K562 (cell line): Measurements from ENCODE around the gene LRRC31. TPM values are rescaled to one million over a fixed set of nuclear protein-coding genes. Genes with fewer than 3 reads are reported as not detected.

Experiments used
- ATAC-seq: fragments of 200-7000 bp; cut with Tn5 transposase; 3 replicates; pipeline ENCODE4 v1.9.1; 2020; ENCODE audit warnings: moderate library complexity
- Bru-seq: library from RNA; stranded (reverse); fragments of 400-500 nt; gene quantifications from one replicate; lab custom pipeline; 2021; lab: Mats Ljungman, UMichigan
- BruChase-seq, 2 experiments: library from RNA; stranded (reverse); fragments of 400-500 nt; gene quantifications; one replicate each; lab custom pipeline; 2021; lab: Mats Ljungman, UMichigan
- BruUV-seq: library from RNA; stranded (reverse); fragments of 400-500 nt; replicated peaks from 2 replicates; lab custom pipeline; 2021; lab: Mats Ljungman, UMichigan
- CTCF ChIA-PET: fragments of 300-600 bp; formaldehyde crosslinking; extraction: SDS; loops from one replicate; lab custom pipeline; 2021; ENCODE audit warnings: low intra/inter-chr PET ratio; lab: Yijun Ruan, JAX
- POLR2A ChIA-PET: fragments of 300-600, 350-650 bp; sonication (Branson Sonifier 250); formaldehyde crosslinking; extraction: SDS; loops from one replicate; lab custom pipeline; 2021; ENCODE audit warnings: antibody characterized with exemption, inconsistent platforms; lab: Yijun Ruan, JAX
- DNase-seq, 4 experiments: peaks; one replicate each; pipeline versions ENCODE4 v3.0.0 to v3.0.0-alpha.2; 2011 to 2018; ENCODE audit warnings: low spot score in 3 of 4, mixed read lengths in 3 of 4; ENCODE audit errors: extremely low read depth in 1 of 4
- FAIRE-seq: peaks from 2 replicates; lab custom pipeline; 2011; peaks lifted over from hg19 to GRCh38; lab: Jason Lieb, UNC
- H2AFZ ChIP-seq: 2 replicates; pipeline ENCODE4 v1.6.0; 2011; ENCODE audit warnings: low read depth, low read length, control low read depth, inconsistent platforms
- H3K27ac ChIP-seq: fragments of 200-600 bp; 3 replicates; pipeline ENCODE4 v1.8.0; 2011; ENCODE audit warnings: low read depth, mild to moderate bottlenecking, control low read depth, inconsistent platforms, low read length, moderate library complexity, mixed read lengths; ENCODE audit errors: extremely low read depth
- H3K27me3 ChIP-seq, 2 experiments: fragments of 300-600 bp in 1 of 2; 2 replicates in 1 of 2; 3 replicates in 1 of 2; pipeline versions ENCODE4 v1.6.0 to v1.8.0; 2011; ENCODE audit warnings: inconsistent platforms in 2 of 2, low read length in 2 of 2, mild to moderate bottlenecking in 1 of 2, mixed read lengths in 1 of 2, moderate library complexity in 1 of 2; ENCODE audit not compliant: control insufficient read depth in 2 of 2, insufficient read depth in 2 of 2
- H3K36me3 ChIP-seq: fragments of 300-600 bp; 3 replicates; pipeline ENCODE4 v1.8.0; 2011; ENCODE audit warnings: mild to moderate bottlenecking, low read length, inconsistent platforms; ENCODE audit not compliant: control insufficient read depth, insufficient read depth
- H3K4me1 ChIP-seq, 2 experiments: fragments of 200-600 bp in 1 of 2; replicated peaks in 1 of 2; 2 replicates in 1 of 2; 3 replicates in 1 of 2; pipeline versions ENCODE4 v1.5.1 to v1.8.0; 2011; ENCODE audit warnings: inconsistent platforms in 2 of 2, low read length in 2 of 2, mild to moderate bottlenecking in 1 of 2, mixed read lengths in 1 of 2, moderate library complexity in 1 of 2; ENCODE audit not compliant: control insufficient read depth in 2 of 2, insufficient read depth in 2 of 2
- H3K4me2 ChIP-seq: 2 replicates; pipeline ENCODE4 v1.6.1; 2011; ENCODE audit warnings: low read length, control low read depth, inconsistent platforms, mixed read lengths; ENCODE audit not compliant: insufficient read depth
- H3K4me3 ChIP-seq: fragments of 200-600 bp; sonication (generic), shearing (Covaris generic); 2 replicates; pipeline ENCODE4 v1.5.1; 2016; ENCODE audit warnings: control low read depth, inconsistent platforms
- H3K79me2 ChIP-seq: fragments of 200-600 bp; 3 replicates; pipeline ENCODE4 v1.8.0; 2011; ENCODE audit warnings: low read length, inconsistent platforms; ENCODE audit not compliant: control insufficient read depth, insufficient read depth
- H3K9ac ChIP-seq, 2 experiments: 2 replicates each; pipeline versions ENCODE4 v1.6.0 to v1.6.1; 2011; ENCODE audit warnings: low read depth in 2 of 2, low read length in 2 of 2, control low read depth in 1 of 2, inconsistent platforms in 1 of 2, mild to moderate bottlenecking in 1 of 2, mixed read lengths in 1 of 2; ENCODE audit not compliant: insufficient read depth in 1 of 2
- H3K9me1 ChIP-seq: one replicate; pipeline ENCODE4 v1.6.0; 2011; ENCODE audit warnings: inconsistent platforms, mild to moderate bottlenecking, low read length, moderate library complexity; ENCODE audit not compliant: control insufficient read depth, insufficient read depth
- H3K9me3 ChIP-seq: replicated peaks from 2 replicates; pipeline ENCODE4 v1.5.1; 2011; ENCODE audit warnings: low read depth, low read length, inconsistent platforms; ENCODE audit not compliant: control insufficient read depth, insufficient read depth
- H4K20me1 ChIP-seq: replicated peaks from 2 replicates; pipeline ENCODE4 v1.6.1; 2011; ENCODE audit warnings: low read length, inconsistent platforms, mixed read lengths; ENCODE audit not compliant: control insufficient read depth, insufficient read depth
- MEIS2 ChIP-seq: fragments of 450-650 bp; IDR thresholded peaks from 2 replicates; pipeline ENCODE4 v1.6.1; 2014; ENCODE audit warnings: mild to moderate bottlenecking; ENCODE audit not compliant: partially characterized antibody
- TRIM25 ChIP-seq: fragments of 450-650 bp; IDR thresholded peaks from 2 replicates; pipeline ENCODE4 v1.7.0; 2016; ENCODE audit warnings: borderline replicate concordance
- WGBS: fragments of 100-300 bp; shearing (Covaris generic); methylation state at CpG from one replicate; pipeline ENCODE4 v1.1.6; 2016; ENCODE audit warnings: low coverage, mixed read lengths; ENCODE audit not compliant: insufficient coverage; ENCODE audit errors: missing lambda C conversion rate; 5-methylcytosine and 5-hydroxymethylcytosine counted together
- in situ Hi-C: fragments of 300-500 bp; cut with MboI; formaldehyde crosslinking; loops from 4 replicates; pipeline ENCODE4 v1.15.0; 2018; ENCODE audit warnings: inconsistent platforms, mixed read lengths
- intact Hi-C: fragments of 100-400 bp; cut with micrococcal nuclease; formaldehyde crosslinking; loops from 2 replicates; pipeline ENCODE4 v1.14.2; 2022
- long read RNA-seq, 3 experiments: library from polyadenylated mRNA in 2 of 3; library from RNA in 1 of 3; unstranded in 2 of 3; stranded (forward) in 1 of 3; transcript quantifications; one replicate each; pipeline ENCODE4 v2.0.0, GENCODE V29; 2019 to 2022
- polyA minus RNA-seq, 3 experiments: library from RNA; depleted of rRNA, polyadenylated mRNA; stranded (reverse); fragments of >200 nt; gene quantifications; 2 replicates each; pipeline ENCODE4 v1.2.3, GENCODE V29; 2011
- polyA plus RNA-seq, 8 experiments: library from polyadenylated mRNA; depleted of rRNA in 4 of 8; stranded (reverse) in 5 of 8; unstranded in 3 of 8; fragments of >200 nt; fragmentation: Nextera tagmentation in 2 of 8; fragmentation: Illumina TruSeq in 1 of 8; extraction: Ambion mirVana in 2 of 8; extraction: Trizol in 1 of 8; gene quantifications; 2 replicates each; pipeline versions ENCODE4 v1.2.1 to v1.2.3, GENCODE V29; 2011 to 2014; ENCODE audit warnings: inconsistent platforms in 1 of 8, missing spikeins in 1 of 8
- total RNA-seq, 7 experiments: library from RNA; depleted of rRNA in 6 of 7; stranded (reverse); fragments of >200 nt in 6 of 7; fragmentation: Illumina TruSeq in 2 of 7; extraction: Trizol in 2 of 7; gene quantifications; 2 replicates each; pipeline versions ENCODE4 v1.2.1 to v1.2.3, GENCODE V29; 2011 to 2021; ENCODE audit warnings: low replicate concordance in 1 of 7

The LRRC31 gene
- not detected in 2 replicates for total RNA-seq (2011; cell fraction: chromatin; rRNA removed; ENCODE audit: low replicate concordance)
- not detected in 2 replicates for total RNA-seq (2011; cell fraction: nucleolus; rRNA removed)
- not detected in 2 replicates for total RNA-seq (2011; cell fraction: nucleoplasm; rRNA removed)
- not detected in 2 replicates for total RNA-seq (2014; rRNA removed)
- not detected in 2 replicates for total RNA-seq (2014; rRNA removed; fragmentation: Illumina TruSeq; extraction: Trizol)
- not detected in 2 replicates for total RNA-seq (2015; rRNA removed; fragmentation: Illumina TruSeq; extraction: Trizol)
- not detected in 2 replicates for total RNA-seq (2021)
- polyA plus RNA-seq (2011; rRNA removed) = not detected in 2 replicates
- polyA plus RNA-seq (2011; cell fraction: cytosol; rRNA removed) = not detected in 2 replicates
- not detected in 2 replicates for polyA plus RNA-seq (2011; cell fraction: nucleus; rRNA removed)
- not detected in 2 replicates for polyA plus RNA-seq (2012)
- not detected in 2 replicates for polyA plus RNA-seq (2014; fragmentation: Illumina TruSeq; extraction: Trizol)
- not detected for polyA plus RNA-seq (2014; fragmentation: Nextera tagmentation; extraction: Ambion mirVana)
- not detected in 2 replicates for polyA plus RNA-seq (2014; rRNA removed)
- polyA minus RNA-seq (2011; rRNA and poly(A)+ RNA removed) = not detected in 2 replicates
- polyA minus RNA-seq (2011; cell fraction: cytosol; rRNA and poly(A)+ RNA removed) = not detected in 2 replicates
- polyA minus RNA-seq (2011; cell fraction: nucleus; rRNA and poly(A)+ RNA removed) = not detected in 2 replicates
- Bru-seq, nascent RNA = percentile 4 among the genes with signal in this experiment
- not detected for BruChase-seq, experiment 1, labeled RNA remaining after a 2-hour chase
- not detected for BruChase-seq, experiment 2, labeled RNA remaining after a 6-hour chase
- long read RNA-seq, experiment 1 = 0 reads
- long read RNA-seq, experiment 2 = 0 reads
- long read RNA-seq, experiment 3 = 0 reads

- no peaks in the 10 kb centered on the region for H3K9me3 ChIP-seq
- intact Hi-C loops = loop anchor here (10.0 kb wide), 1 partner anchor 435 kb away; no protein-coding TSS in a partner anchor
- 0% methylated on average over 2 of the region's 2 CpGs for WGBS
- ATAC-seq = no peak
- H3K9me1 ChIP-seq = no peaks in the 10 kb centered on the region
- CTCF ChIA-PET = no interaction called here
- H2AFZ ChIP-seq = no peak within 1 kb of the TSS
- peak; percentile 20 for TF ChIP-seq MEIS2
- TF ChIP-seq TRIM25 = no peak
- TF ChIP-seq, all 486 proteins: peak for 1
- Histone ChIP-seq H4K20me1 (no peaks in the 10 kb centered on the region), H3K27ac (no peak within 1 kb of the TSS), H3K27me3 (peaks cover 0 to 3% of the 10 kb centered on the region in 2 experiments; a peak in 1 of 5 replicates), H3K4me3 (no peak within 1 kb of the TSS), H3K4me2 (no peak within 1 kb of the TSS), H3K36me3 (no peaks in the 10 kb centered on the region), H3K79me2 (no peaks in the 10 kb centered on the region), H3K4me1 (no peaks in the 10 kb centered on the region), H3K9ac (no peak within 1 kb of the TSS)
- in situ Hi-C loops = no loop called here
- POLR2A ChIA-PET = no interaction called here
- FAIRE-seq = no peak
- no peak for DNase-seq
- no TSS peak for BruUV-seq
Measured at GRCh38 chr3:169869484-169870220, at the start of gene LRRC31. LRRC31 (minus strand) TSS chr3:169869935; CDS start chr3:169869807, 128 bp downstream.
